AG10803 (cell line): ENCODE measurements around the gene SPHK2.

Experiments used
- DNase-seq: peaks from one replicate; pipeline ENCODE4 v3.0.0; 2010; ENCODE audit warnings: low read depth
- H3K4me3 ChIP-seq: 2 replicates; pipeline ENCODE4 v1.5.1; 2011; ENCODE audit warnings: mild to moderate bottlenecking, low read length, control low read depth
- TF ChIP-seq, protein P1 (sequence below): conservative IDR thresholded peaks from 2 replicates; pipeline ENCODE4 v1.5.1; 2011; ENCODE audit warnings: mild to moderate bottlenecking, low read length, control low read depth, inconsistent platforms

Gene SPHK2

DNA sequence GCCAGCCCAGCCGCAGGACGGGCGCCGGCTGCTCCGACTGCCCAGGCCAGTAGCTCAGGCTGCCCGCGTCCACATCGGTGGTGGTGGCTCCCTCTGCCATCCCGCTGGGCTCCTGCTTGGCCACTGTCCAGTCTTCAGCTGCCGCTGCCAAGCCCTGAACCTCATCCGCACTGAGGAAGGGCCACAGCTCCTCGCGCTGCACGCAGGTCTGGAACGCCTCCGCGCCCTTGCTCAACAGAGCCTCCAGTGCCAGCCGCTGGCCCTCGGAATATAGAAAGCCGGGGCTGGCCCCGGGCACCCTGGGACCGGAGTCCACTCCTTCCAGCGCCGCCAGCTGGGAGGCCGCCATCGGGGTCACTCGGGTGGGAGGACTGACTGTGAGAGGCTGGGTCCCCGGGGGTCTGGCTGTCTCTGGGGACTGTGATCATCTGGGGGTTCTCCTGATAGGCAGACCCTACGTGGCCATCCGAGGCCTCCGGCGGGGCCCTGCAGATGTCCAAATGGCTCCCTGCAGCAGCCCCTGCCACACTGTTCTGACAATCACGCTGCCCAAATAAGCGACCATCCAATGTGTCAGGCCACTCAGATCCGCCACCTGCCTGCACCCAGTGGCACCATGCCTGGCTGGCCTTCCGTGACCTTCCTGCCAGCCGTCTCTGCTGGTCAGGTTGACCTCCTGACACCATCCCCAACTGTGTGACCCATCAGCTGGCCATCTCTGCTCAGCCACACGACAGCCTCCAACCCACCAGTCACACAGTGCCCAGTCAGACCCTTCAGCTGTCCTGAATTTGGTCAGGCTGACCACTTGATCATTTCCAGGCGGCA, 6.1 kb upstream of the SPHK2 start:
- no peak for DNase-seq
- no peak overlapping the region for H3K4me3 ChIP-seq
- TF ChIP-seq, protein P1, sequence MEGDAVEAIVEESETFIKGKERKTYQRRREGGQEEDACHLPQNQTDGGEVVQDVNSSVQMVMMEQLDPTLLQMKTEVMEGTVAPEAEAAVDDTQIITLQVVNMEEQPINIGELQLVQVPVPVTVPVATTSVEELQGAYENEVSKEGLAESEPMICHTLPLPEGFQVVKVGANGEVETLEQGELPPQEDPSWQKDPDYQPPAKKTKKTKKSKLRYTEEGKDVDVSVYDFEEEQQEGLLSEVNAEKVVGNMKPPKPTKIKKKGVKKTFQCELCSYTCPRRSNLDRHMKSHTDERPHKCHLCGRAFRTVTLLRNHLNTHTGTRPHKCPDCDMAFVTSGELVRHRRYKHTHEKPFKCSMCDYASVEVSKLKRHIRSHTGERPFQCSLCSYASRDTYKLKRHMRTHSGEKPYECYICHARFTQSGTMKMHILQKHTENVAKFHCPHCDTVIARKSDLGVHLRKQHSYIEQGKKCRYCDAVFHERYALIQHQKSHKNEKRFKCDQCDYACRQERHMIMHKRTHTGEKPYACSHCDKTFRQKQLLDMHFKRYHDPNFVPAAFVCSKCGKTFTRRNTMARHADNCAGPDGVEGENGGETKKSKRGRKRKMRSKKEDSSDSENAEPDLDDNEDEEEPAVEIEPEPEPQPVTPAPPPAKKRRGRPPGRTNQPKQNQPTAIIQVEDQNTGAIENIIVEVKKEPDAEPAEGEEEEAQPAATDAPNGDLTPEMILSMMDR: no peak

DNA sequence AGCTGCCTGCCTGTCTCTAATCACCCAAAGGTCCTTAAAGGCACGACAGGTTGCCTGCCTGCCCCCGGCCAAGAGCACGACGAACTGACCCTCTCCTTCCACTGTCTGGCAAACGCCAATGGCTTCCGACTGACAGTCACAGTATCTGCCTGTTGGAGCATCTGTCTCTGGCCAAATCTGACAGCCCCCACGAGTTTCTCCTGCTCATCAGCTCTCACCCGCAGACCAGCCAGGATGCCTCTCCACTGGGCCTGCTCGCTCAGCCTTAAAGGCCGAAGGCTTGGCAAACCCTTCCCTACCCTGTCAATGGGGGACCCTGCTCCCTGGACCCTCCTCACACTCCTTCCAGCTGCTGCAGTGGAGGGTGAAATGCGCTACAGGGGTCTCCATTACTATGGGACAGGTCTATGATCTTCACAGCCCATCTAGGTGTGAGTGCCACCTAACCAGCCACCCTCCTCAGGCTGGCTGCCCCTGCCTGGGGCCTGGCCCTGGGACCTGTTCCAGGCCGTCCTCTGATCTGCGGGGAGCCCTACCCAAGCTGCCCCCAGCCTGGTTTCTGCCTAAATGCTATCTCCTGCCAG, 5.4 kb upstream of the SPHK2 start:
- H3K4me3 ChIP-seq: no peak overlapping the region
- TF ChIP-seq, protein P1: no peak

DNA sequence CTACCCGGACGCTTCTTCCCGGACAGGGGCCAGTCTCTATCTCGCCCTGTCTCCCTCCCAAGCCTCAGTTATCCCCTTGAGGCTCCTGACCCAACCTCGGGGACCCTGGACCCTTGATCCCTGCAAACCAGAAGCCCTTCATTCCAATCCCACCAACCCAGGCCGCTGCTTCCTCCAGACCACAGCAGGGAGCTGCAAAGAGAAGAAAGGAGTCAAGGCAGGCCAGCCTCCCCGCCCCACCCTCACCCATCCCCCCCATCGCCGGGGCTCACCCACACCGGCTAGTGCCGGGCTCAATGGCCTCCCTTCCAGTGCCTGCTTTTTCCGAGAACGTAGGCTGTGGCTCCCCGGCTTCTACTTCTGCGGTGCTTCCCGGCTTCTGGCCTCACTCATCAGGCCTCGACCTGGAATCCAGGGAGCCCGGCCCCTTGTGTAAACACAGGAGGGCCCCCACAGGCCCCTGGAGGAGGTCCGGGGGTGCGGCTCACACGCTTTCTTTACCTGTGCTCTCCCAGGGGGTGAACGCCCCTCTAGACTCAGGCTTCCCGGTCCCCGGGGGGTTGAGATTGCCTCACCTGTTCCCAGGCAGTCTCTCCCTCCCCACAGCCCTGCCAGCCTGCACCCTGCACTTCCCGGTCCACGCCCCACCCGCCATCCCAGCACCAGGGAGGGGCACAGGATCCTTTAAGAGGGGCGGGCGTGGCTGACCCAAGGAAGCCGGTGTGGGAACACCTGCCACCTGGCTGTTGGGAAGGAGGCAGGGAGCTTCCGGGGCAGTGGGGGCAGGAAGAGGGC, 4.7 kb upstream of the SPHK2 start, which contains the start of gene FAM83E:
TSS of gene FAM83E (minus strand) at position 641 of the 795 bp plus-strand sequence. CDS start 1,704 bp downstream, outside the sequence.
- H3K4me3 ChIP-seq: no peak within 1 kb of the TSS
- TF ChIP-seq, protein P1: no peak
- no peak for DNase-seq

More for the DNA sequence above, 5.4 kb upstream of the SPHK2 start:
- DNase-seq: no peak

DNA sequence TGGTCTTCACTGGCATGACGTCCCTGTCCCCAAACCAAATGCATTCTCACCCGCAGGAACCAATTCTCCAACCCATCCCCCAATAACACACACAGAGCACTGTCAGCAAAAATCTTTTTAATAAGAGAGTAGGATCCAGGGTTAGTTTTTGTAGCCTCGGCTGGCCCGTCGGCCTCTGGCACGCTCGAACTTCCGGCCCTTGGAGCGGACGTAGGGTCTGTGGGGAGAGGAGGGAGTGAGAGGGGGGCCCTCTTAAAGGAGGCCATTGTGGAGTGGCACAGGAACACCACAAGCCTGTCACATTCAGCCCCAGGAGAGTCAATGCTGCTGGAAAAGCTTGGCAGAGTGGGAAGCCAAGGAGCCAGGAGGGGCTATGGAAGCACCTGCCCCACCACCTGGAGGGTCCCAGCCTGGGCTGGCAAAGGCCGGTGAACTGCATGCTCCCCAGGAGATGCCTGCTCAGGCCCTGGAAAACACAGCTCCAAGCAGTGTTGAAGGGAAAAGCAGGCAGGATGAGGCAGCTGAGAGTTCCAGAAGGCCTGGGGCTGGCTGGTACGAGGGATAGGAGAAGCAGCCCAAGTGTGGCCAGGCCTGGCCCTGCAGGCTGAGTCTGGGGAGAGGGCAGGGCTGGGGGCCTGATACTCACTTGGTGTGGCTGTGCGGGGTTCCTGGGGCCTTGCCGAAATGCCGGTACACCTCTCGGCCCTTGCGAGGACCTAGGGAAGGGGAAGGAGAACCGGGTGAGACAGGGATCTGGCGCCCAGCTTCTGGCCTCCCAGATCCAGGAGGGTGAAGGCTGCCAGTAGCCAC, 3.9 kb upstream of the SPHK2 start:
- TF ChIP-seq, protein P1: no peak
- no peak for DNase-seq
- no peak overlapping the region for H3K4me3 ChIP-seq

DNA sequence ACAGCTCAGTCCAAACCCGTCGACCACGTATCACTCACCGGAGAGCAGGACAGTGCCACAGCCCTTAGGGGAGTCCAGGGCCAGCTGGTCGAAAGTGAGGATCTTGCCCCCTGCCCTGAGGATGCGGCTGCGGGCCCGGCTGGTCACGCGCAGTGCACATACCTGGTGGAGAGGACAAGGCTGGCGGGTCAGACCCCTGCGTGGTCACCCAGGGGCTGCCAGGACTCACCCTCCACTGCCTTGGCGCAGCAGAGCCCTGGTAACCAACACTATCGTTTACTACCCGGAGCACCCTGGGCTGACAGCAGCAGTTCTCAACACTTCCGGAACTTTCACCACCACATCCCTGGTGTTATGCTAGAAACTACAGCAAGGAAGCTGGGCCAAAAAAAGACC, 3.3 kb upstream of the SPHK2 start:
- no peak for DNase-seq
- TF ChIP-seq, protein P1: no peak
- H3K4me3 ChIP-seq: no peak overlapping the region

DNA sequence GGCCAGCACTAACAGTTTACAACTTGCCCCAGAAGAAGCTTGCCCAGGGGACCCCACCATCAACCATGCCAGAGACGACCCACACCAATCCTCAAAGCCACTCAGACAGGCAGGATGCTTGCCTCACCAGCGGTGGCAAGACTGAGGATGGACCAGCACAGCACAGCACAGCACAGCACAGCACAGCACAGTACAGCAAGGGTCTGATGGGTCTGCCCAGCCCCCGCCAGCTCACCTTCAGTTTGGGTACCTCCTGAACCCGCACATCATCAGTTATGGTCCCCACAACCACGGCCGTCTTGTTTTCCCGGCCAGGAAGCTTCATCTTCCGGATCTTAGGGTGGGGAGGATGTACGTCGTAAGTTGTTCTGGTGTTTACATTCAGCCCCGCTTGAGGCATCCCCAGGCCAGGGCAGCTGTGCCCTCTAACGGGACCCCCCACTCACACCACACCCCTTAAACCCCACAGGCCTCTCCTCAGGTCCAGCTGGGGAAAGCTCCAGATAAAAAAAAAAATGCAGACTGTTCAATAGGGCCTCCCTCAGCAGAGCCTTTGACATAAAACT, 2.7 kb upstream of the SPHK2 start:
- H3K4me3 ChIP-seq: no peak overlapping the region; the same call in 1 of the 2 replicates
- DNase-seq: no peak
- TF ChIP-seq, protein P1: no peak
